NCI-H460 (cell line): ENCODE data around the gene SKA2. TPM values are rescaled to one million over a fixed set of nuclear protein-coding genes. Genes with fewer than 3 reads are reported as not detected.
"Not testable (repeated sequence)": the region's sequence is repeated elsewhere in the genome, so short reads cannot be mapped to it uniquely, and the experiment has no call there.

Source experiments
- DNase-seq: peaks from one replicate; pipeline ENCODE4 v3.0.0-alpha.2; 2016; ENCODE audit warnings: low read depth; ENCODE audit errors: extremely low read depth
- total RNA-seq: library from RNA; depleted of rRNA; stranded (reverse); fragments of >200 nt; shearing (Covaris generic); gene quantifications from 2 replicates; pipeline ENCODE4 v1.2.3, GENCODE V29; 2014

SKA2 gene
- total RNA-seq, 1 experiment from 2014 or later = 107 TPM

- no peak for DNase-seq
Observed at GRCh38 chr17:59154292-59154720, 680 bp downstream of the SKA2 start.

GRCh38 chr17:59152925-59153324 is 2.1 kb downstream of the SKA2 start:
- no peak for DNase-seq

- no peak for DNase-seq
Observed at GRCh38 chr17:59151591-59151990, 3.4 kb downstream of the SKA2 start.

GRCh38 chr17:59151006-59151405 is 4.0 kb downstream of the SKA2 start:
- no peak for DNase-seq

GRCh38 chr17:59149841-59150511 is 5.0 kb downstream of the SKA2 start:
- no peak for DNase-seq

GRCh38 chr17:59149051-59149450 is 5.9 kb downstream of the SKA2 start:
- no peak for DNase-seq

GRCh38 chr17:59145571-59146096 is 9.4 kb downstream of the SKA2 start:
- no peak for DNase-seq

- no peak for DNase-seq
Observed at GRCh38 chr17:59141860-59142259, 13.1 kb downstream of the SKA2 start.

- DNase-seq = no peak
Observed at GRCh38 chr17:59139939-59140338, 15.0 kb downstream of the SKA2 start.

- not testable (repeated sequence) for DNase-seq
Observed at GRCh38 chr17:59138339-59138738, 16.6 kb downstream of the SKA2 start.

- no peak for DNase-seq
Observed at GRCh38 chr17:59131131-59131530, 23.9 kb downstream of the SKA2 start.

- DNase-seq = no peak
Observed at GRCh38 chr17:59129814-59130213, 25.2 kb downstream of the SKA2 start.

- no peak for DNase-seq
Observed at GRCh38 chr17:59126809-59127417, 28.1 kb downstream of the SKA2 start.

GRCh38 chr17:59124665-59125064 is 30.3 kb downstream of the SKA2 start:
- DNase-seq = no peak

GRCh38 chr17:59121901-59122480 is 33.0 kb downstream of the SKA2 start:
- no peak for DNase-seq

- DNase-seq = no peak
Observed at GRCh38 chr17:59115474-59115873, 39.5 kb downstream of the SKA2 start.

- no peak for DNase-seq
Observed at GRCh38 chr17:59111539-59111938, 43.4 kb downstream of the SKA2 start.

GRCh38 chr17:59110973-59111372 is 44.0 kb downstream of the SKA2 start:
- no peak for DNase-seq

- DNase-seq = no peak
Observed at GRCh38 chr17:59108400-59109102, 46.4 kb downstream of the SKA2 start.

GRCh38 chr17:59107306-59107670 is 47.7 kb downstream of the SKA2 start:
- DNase-seq = no peak
